Hepatocyte (in vitro differentiated cells): ENCODE results near the gene SPECC1. TPM values are rescaled to one million over a fixed set of nuclear protein-coding genes. Genes with fewer than 3 reads are reported as not detected.
A peak's percentile ranks its signal among the peaks of the same experiment; 100 is the strongest.

Source experiments
- DNase-seq: peaks from one replicate; pipeline ENCODE4 v3.0.0-alpha.2; 2016; ENCODE audit warnings: low spot score
- H2AFZ ChIP-seq: fragments of 200-600 bp; sonication (generic); 2 replicates; pipeline ENCODE4 v1.6.0; 2016; ENCODE audit warnings: antibody characterized with exemption, mild to moderate bottlenecking
- H3K27ac ChIP-seq: fragments of 200-600 bp; sonication (generic); 2 replicates; pipeline ENCODE4 v1.5.1; 2016; ENCODE audit warnings: mild to moderate bottlenecking
- H3K27me3 ChIP-seq: fragments of 200-600 bp; sonication (generic); 2 replicates; pipeline ENCODE4 v1.6.1; 2016
- H3K36me3 ChIP-seq: fragments of 200-600 bp; sonication (generic); replicated peaks from 2 replicates; pipeline ENCODE4 v1.5.1; 2016; ENCODE audit warnings: low read depth; ENCODE audit not compliant: insufficient read depth
- H3K4me1 ChIP-seq: fragments of 200-600 bp; sonication (generic); 2 replicates; pipeline ENCODE4 v1.5.1; 2016; ENCODE audit warnings: mild to moderate bottlenecking, moderate library complexity; ENCODE audit not compliant: insufficient read depth
- H3K4me2 ChIP-seq: fragments of 200-600 bp; sonication (generic); 2 replicates; pipeline ENCODE4 v1.6.0; 2016
- H3K4me3 ChIP-seq: fragments of 200-600 bp; sonication (generic); 2 replicates; pipeline ENCODE4 v1.5.1; 2016; ENCODE audit warnings: mild to moderate bottlenecking
- H3K79me2 ChIP-seq: fragments of 200-600 bp; sonication (generic); 2 replicates; pipeline ENCODE4 v1.6.0; 2017; ENCODE audit warnings: mild to moderate bottlenecking
- H3K9me2 ChIP-seq: fragments of 200-600 bp; sonication (generic); replicated peaks from 2 replicates; pipeline ENCODE4 v1.6.0; 2017; ENCODE audit warnings: mild to moderate bottlenecking; ENCODE audit not compliant: insufficient read depth
- H3K9me3 ChIP-seq: fragments of 200-600 bp; sonication (generic); 2 replicates; pipeline ENCODE4 v1.5.1; 2016; ENCODE audit warnings: low read depth, mild to moderate bottlenecking
- H4K20me1 ChIP-seq: fragments of 200-600 bp; sonication (generic); 2 replicates; pipeline ENCODE4 v1.6.0; 2016; ENCODE audit warnings: mild to moderate bottlenecking; ENCODE audit not compliant: insufficient read depth, poor library complexity, severe bottlenecking
- EZH2 ChIP-seq: fragments of 200-600 bp; sonication (generic); IDR thresholded peaks from 2 replicates; pipeline ENCODE4 v1.6.1; 2016; ENCODE audit warnings: antibody characterized with exemption, mild to moderate bottlenecking, borderline replicate concordance
- EZH2phosphoT487 ChIP-seq: fragments of 200-600 bp; sonication (generic); IDR thresholded peaks from one replicate; pipeline ENCODE4 v1.6.1; 2018; ENCODE audit warnings: antibody characterized with exemption, mild to moderate bottlenecking, low read depth, moderate library complexity; ENCODE audit not compliant: unreplicated experiment, severe bottlenecking
- WGBS: methylation state at CpG from one replicate; pipeline ENCODE4 v1.1.6; 2016; ENCODE audit warnings: low lambda C conversion rate; ENCODE audit errors: missing lambda C conversion rate; 5-methylcytosine and 5-hydroxymethylcytosine counted together
- polyA plus RNA-seq: library from polyadenylated mRNA; unstranded; fragments of >200 nt; fragmentation: Nextera tagmentation; extraction: Ambion mirVana; gene quantifications from 2 replicates; pipeline ENCODE4 v1.2.1, GENCODE V29; 2016
- total RNA-seq: library from RNA; depleted of rRNA; stranded (reverse); fragments of >200 nt; gene quantifications from 2 replicates; pipeline ENCODE4 v1.2.3, GENCODE V29; 2014
- TF ChIP-seq, protein P1 (sequence below): fragments of 200-600 bp; sonication (generic); IDR thresholded peaks from 2 replicates; pipeline ENCODE4 v1.5.1; 2016; ENCODE audit warnings: antibody characterized with exemption, mild to moderate bottlenecking; ENCODE audit not compliant: poor library complexity

The SPECC1 gene
- total and polyA plus RNA-seq, 2 experiments from 2014 or later, result 20.4 to 57.5 TPM

DNA sequence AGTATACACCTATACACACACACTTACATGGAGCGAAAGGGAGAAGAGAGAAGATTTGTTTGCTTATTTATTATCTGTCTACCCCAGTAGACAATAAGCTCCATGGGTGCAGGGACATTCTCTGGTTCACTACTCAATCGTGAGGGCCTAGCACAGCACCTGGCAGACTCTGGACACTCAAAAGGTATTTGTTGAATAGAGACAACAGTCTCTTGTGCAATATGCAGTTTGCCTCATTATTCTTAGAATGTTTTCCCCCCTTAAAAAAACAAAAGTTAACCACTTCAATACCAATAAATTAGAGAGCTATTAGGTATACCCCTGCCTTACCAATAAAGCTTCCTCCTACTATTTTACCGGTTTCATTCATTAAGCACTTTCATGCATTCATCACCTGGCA lies 33.6 kb upstream of the SPECC1 start:
- TF ChIP-seq EZH2phosphoT487 (no peak), EZH2 (no peak)
- TF ChIP-seq, protein P1, sequence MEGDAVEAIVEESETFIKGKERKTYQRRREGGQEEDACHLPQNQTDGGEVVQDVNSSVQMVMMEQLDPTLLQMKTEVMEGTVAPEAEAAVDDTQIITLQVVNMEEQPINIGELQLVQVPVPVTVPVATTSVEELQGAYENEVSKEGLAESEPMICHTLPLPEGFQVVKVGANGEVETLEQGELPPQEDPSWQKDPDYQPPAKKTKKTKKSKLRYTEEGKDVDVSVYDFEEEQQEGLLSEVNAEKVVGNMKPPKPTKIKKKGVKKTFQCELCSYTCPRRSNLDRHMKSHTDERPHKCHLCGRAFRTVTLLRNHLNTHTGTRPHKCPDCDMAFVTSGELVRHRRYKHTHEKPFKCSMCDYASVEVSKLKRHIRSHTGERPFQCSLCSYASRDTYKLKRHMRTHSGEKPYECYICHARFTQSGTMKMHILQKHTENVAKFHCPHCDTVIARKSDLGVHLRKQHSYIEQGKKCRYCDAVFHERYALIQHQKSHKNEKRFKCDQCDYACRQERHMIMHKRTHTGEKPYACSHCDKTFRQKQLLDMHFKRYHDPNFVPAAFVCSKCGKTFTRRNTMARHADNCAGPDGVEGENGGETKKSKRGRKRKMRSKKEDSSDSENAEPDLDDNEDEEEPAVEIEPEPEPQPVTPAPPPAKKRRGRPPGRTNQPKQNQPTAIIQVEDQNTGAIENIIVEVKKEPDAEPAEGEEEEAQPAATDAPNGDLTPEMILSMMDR, result no peak
- peaks cover 79% of the 10 kb centered on the region for H3K79me2 ChIP-seq
- H3K4me3 ChIP-seq, result no peak overlapping the region
- H3K9me2 ChIP-seq, result no peaks in the 10 kb centered on the region
- no peak overlapping the region for H2AFZ ChIP-seq
- H3K4me1 ChIP-seq, result peaks cover 33% of the 10 kb centered on the region
- no peak overlapping the region for H3K27ac ChIP-seq
- H3K27me3 ChIP-seq, result no peaks in the 10 kb centered on the region
- WGBS, result 89% methylated on average over 3 of the region's 3 CpGs
- peaks cover 21% of the 10 kb centered on the region for H4K20me1 ChIP-seq
- no peak for DNase-seq
- peak overlapping the region; percentile 94 for H3K4me2 ChIP-seq
- no peaks in the 10 kb centered on the region for H3K9me3 ChIP-seq
- H3K36me3 ChIP-seq, result no peaks in the 10 kb centered on the region

GRCh38 chr17:19977293-19978208 lies 31.6 kb upstream of the SPECC1 start, which contains the start of gene AKAP10:
Gene AKAP10, minus strand, starts transcription at chr17:19977828. Its CDS starts 149 bp downstream, at chr17:19977679.
- WGBS, result 0% methylated on average over 32 of the region's 75 CpGs
- DNase-seq, result peak; percentile 96
- H3K27me3 ChIP-seq, result no peaks in the 10 kb centered on the region
- peaks cover 33% of the 10 kb centered on the region for H3K4me1 ChIP-seq
- H3K4me2 ChIP-seq, result peak within 1 kb of the TSS; percentile 94
- no peaks in the 10 kb centered on the region for H3K9me3 ChIP-seq
- H4K20me1 ChIP-seq, result peaks cover 9% of the 10 kb centered on the region
- no peak for TF ChIP-seq EZH2
- no peak for TF ChIP-seq EZH2phosphoT487
- TF ChIP-seq, protein P1, result no peak
- peak within 1 kb of the TSS; percentile 95 for H2AFZ ChIP-seq
- H3K36me3 ChIP-seq, result no peaks in the 10 kb centered on the region
- H3K9me2 ChIP-seq, result no peaks in the 10 kb centered on the region
- H3K4me3 ChIP-seq, result peak within 1 kb of the TSS; percentile 92
- H3K27ac ChIP-seq, result peak within 1 kb of the TSS; percentile 96
- H3K79me2 ChIP-seq, result peaks cover 59% of the 10 kb centered on the region

- H3K4me2 ChIP-seq, result peak overlapping the region; percentile 94
- peaks cover 52% of the 10 kb centered on the region for H3K79me2 ChIP-seq
- TF ChIP-seq EZH2phosphoT487 (no peak), EZH2 (no peak)
- TF ChIP-seq, protein P1, result no peak
- H3K4me1 ChIP-seq, result peaks cover 33% of the 10 kb centered on the region
- peak overlapping the region; percentile 92 for H3K4me3 ChIP-seq
- WGBS, result 7% methylated on average over 22 of the region's 22 CpGs
- peaks cover 9% of the 10 kb centered on the region for H4K20me1 ChIP-seq
- no peaks in the 10 kb centered on the region for H3K9me2 ChIP-seq
- peak overlapping the region; percentile 96 for H3K27ac ChIP-seq
- H2AFZ ChIP-seq, result peak overlapping the region; percentile 95
- H3K9me3 ChIP-seq, result no peaks in the 10 kb centered on the region
- H3K36me3 ChIP-seq, result no peaks in the 10 kb centered on the region
- H3K27me3 ChIP-seq, result no peaks in the 10 kb centered on the region
- DNase-seq, result peak; percentile 40
These were observed 30.9 kb upstream of the SPECC1 start for GRCh38 chr17:19978209-19978802.
